Suprapubic skin (tissue), 4 donors: ENCODE data around the gene NQO2. TPM values are rescaled to one million over a fixed set of nuclear protein-coding genes. Genes with fewer than 3 reads are reported as not detected.

Experiments used
- DNase-seq, 2 donors: peaks; one replicate each; pipeline ENCODE4 v3.0.0-alpha.2; 2019; ENCODE audit warnings: low spot score in 2 of 2
- H3K27ac ChIP-seq: fragments of 200-600 bp; sonication (generic); one replicate; pipeline ENCODE4 v1.5.1; 2019
- H3K27me3 ChIP-seq: fragments of 200-600 bp; sonication (generic); one replicate; pipeline ENCODE4 v1.5.1; 2019
- H3K36me3 ChIP-seq: fragments of 200-600 bp; sonication (generic); one replicate; pipeline ENCODE4 v1.5.1; 2019
- H3K4me1 ChIP-seq: fragments of 200-600 bp; sonication (generic); one replicate; pipeline ENCODE4 v1.5.1; 2019
- H3K4me3 ChIP-seq: fragments of 200-600 bp; sonication (generic); one replicate; pipeline ENCODE4 v1.5.1; 2019; ENCODE audit warnings: mild to moderate bottlenecking
- H3K9me3 ChIP-seq: fragments of 200-600 bp; sonication (generic); one replicate; pipeline ENCODE4 v1.5.1; 2019
- EP300 ChIP-seq: sonication (generic); formaldehyde crosslinking; IDR thresholded peaks from one replicate; pipeline ENCODE4 v1.6.1; 2017; ENCODE audit warnings: antibody characterized with exemption
- POLR2A ChIP-seq, 2 donors: fragments of 450-650 bp; IDR thresholded peaks; one replicate each; pipeline ENCODE4 v1.6.1; 2017; ENCODE audit warnings: antibody characterized with exemption in 2 of 2, mild to moderate bottlenecking in 2 of 2, moderate library complexity in 2 of 2
- POLR2AphosphoS5 ChIP-seq, 3 donors: sonication (generic); formaldehyde crosslinking; IDR thresholded peaks; one replicate each; pipeline ENCODE4 v1.6.1; 2017; ENCODE audit warnings: antibody characterized with exemption in 3 of 3
- WGBS: methylation state at CpG from one replicate; pipeline ENCODE4 v1.1.5; 2018; 5-methylcytosine and 5-hydroxymethylcytosine counted together
- total RNA-seq, 4 donors: library from RNA; depleted of rRNA; stranded (reverse); fragments of >200 nt; gene quantifications; one replicate each; pipeline ENCODE4 v1.1.0, GENCODE V29; 2016
- TF ChIP-seq, protein P1 (sequence below), 2 donors: fragments of 200-600 bp in 1 of 2; fragments of 450-650 bp in 1 of 2; sonication (generic) in 1 of 2; IDR thresholded peaks; one replicate each; pipeline ENCODE4 v1.5.1; 2016 to 2019; ENCODE audit warnings: antibody characterized with exemption in 2 of 2, mild to moderate bottlenecking in 1 of 2, moderate library complexity in 1 of 2

NQO2 gene
- total RNA-seq, 4 donors from 2014 or later = 22.8 to 40.4 (median 38.3) TPM

- peaks cover 73% of the 10 kb centered on the region for H3K36me3 ChIP-seq
- H3K9me3 ChIP-seq = no peaks in the 10 kb centered on the region
- TF ChIP-seq POLR2A (IDR thresholded peaks at IDR 0.05) (no peak), POLR2AphosphoS5 (IDR thresholded peaks at IDR 0.05) (no peak), EP300 (no peak)
- TF ChIP-seq, protein P1, sequence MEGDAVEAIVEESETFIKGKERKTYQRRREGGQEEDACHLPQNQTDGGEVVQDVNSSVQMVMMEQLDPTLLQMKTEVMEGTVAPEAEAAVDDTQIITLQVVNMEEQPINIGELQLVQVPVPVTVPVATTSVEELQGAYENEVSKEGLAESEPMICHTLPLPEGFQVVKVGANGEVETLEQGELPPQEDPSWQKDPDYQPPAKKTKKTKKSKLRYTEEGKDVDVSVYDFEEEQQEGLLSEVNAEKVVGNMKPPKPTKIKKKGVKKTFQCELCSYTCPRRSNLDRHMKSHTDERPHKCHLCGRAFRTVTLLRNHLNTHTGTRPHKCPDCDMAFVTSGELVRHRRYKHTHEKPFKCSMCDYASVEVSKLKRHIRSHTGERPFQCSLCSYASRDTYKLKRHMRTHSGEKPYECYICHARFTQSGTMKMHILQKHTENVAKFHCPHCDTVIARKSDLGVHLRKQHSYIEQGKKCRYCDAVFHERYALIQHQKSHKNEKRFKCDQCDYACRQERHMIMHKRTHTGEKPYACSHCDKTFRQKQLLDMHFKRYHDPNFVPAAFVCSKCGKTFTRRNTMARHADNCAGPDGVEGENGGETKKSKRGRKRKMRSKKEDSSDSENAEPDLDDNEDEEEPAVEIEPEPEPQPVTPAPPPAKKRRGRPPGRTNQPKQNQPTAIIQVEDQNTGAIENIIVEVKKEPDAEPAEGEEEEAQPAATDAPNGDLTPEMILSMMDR (IDR thresholded peaks at IDR 0.05) = no peak
- peaks cover 4% of the 10 kb centered on the region for H3K4me1 ChIP-seq
- H3K27me3 ChIP-seq = no peaks in the 10 kb centered on the region
- H3K27ac ChIP-seq = no peak overlapping the region
- DNase-seq = no peak
- H3K4me3 ChIP-seq = no peak overlapping the region
Measured at GRCh38 chr6:3011158-3011557, 11.5 kb downstream of the NQO2 start.

GRCh38 chr6:3011592-3011991 is 11.9 kb downstream of the NQO2 start:
- Histone ChIP-seq H3K27ac (no peak overlapping the region), H3K9me3 (no peaks in the 10 kb centered on the region), H3K36me3 (peaks cover 74% of the 10 kb centered on the region), H3K27me3 (no peaks in the 10 kb centered on the region), H3K4me1 (peaks cover 4% of the 10 kb centered on the region), H3K4me3 (no peak overlapping the region)
- no peak for DNase-seq
- TF ChIP-seq POLR2A (IDR thresholded peaks at IDR 0.05) = no peak
- TF ChIP-seq, protein P1 (IDR thresholded peaks at IDR 0.05) = no peak
- TF ChIP-seq POLR2AphosphoS5 (IDR thresholded peaks at IDR 0.05) = no peak
- TF ChIP-seq EP300 = no peak

- H3K9me3 ChIP-seq = no peaks in the 10 kb centered on the region
- H3K36me3 ChIP-seq = peaks cover 78% of the 10 kb centered on the region
- H3K27ac ChIP-seq = no peak overlapping the region
- peaks cover 4% of the 10 kb centered on the region for H3K4me1 ChIP-seq
- H3K27me3 ChIP-seq = no peaks in the 10 kb centered on the region
- no peak for DNase-seq
- WGBS = 39% methylated on average over 2 of the region's 2 CpGs
- TF ChIP-seq POLR2AphosphoS5 (IDR thresholded peaks at IDR 0.05) (no peak), POLR2A (IDR thresholded peaks at IDR 0.05) (no peak)
- TF ChIP-seq, protein P1 (IDR thresholded peaks at IDR 0.05) = no peak
- H3K4me3 ChIP-seq = no peak overlapping the region
Measured at GRCh38 chr6:3013486-3013885, 13.8 kb downstream of the NQO2 start.

DNA sequence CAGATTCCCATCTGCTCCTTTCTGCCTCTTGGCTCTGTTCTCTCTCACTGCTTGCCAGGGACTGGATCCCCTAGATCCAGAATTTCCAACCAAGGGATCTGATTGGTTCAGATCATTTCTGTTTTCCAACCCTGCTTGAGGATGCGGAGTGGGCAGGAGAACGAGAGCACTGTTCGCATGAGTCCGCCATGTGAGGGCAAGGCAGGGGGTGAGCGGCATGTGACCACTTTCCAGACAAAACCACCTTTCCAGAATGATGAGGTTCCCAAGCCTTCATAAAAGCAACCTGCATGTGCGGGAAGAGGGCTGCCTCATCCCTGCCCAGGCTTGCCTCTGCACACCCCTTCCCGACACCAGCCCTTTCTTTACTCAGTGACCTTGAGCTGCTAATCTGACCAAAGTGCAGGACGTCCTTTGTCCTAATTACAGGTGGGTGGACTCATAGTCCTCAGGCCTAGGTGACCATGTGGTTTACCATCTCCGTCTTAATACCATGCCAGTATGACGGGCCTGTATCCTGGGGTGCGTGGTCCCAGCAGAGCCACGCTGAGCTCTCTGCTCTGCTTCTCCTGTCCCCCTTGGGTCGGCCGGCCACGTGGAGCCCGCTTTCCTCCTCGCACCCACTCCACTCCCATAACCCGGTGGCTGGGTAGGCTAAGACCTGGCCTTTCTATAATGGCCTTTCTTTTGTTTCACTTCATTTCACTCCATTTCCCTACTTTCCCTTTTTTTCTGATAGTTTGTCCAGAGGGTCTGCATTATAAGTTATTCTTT is 14.4 kb downstream of the NQO2 start:
- no peak overlapping the region for H3K4me3 ChIP-seq
- DNase-seq = no peak
- no peaks in the 10 kb centered on the region for H3K9me3 ChIP-seq
- H3K36me3 ChIP-seq = peaks cover 73% of the 10 kb centered on the region
- peaks cover 4% of the 10 kb centered on the region for H3K4me1 ChIP-seq
- H3K27ac ChIP-seq = no peak overlapping the region
- TF ChIP-seq EP300 (no peak), POLR2AphosphoS5 (IDR thresholded peaks at IDR 0.05) (no peak), POLR2A (IDR thresholded peaks at IDR 0.05) (no peak)
- TF ChIP-seq, protein P1 (IDR thresholded peaks at IDR 0.05) = no peak
- WGBS = 95% methylated on average over 18 of the region's 18 CpGs
- no peaks in the 10 kb centered on the region for H3K27me3 ChIP-seq

DNA sequence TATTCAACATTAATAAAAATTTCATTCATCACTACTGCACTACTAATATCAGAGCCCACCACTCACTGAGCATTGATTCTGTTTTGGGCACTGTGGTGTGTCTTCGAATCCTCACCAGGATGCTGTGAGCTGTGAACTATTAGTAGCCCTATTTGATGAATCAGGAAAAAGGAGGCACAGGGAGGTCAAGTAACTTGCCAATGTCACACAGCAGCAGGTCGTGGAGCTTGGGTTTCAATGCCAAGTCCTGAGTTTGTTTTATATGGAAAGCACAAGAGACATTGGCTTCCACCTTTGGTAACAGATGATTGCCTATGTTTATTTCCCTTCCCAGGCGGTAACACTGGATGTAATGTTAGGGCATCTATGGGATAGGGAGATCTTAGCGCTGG is 15.0 kb downstream of the NQO2 start:
- DNase-seq = no peak
- Histone ChIP-seq H3K27me3 (no peaks in the 10 kb centered on the region), H3K4me3 (no peak overlapping the region), H3K9me3 (no peaks in the 10 kb centered on the region), H3K36me3 (peaks cover 73% of the 10 kb centered on the region), H3K4me1 (peaks cover 4% of the 10 kb centered on the region), H3K27ac (no peak overlapping the region)
- TF ChIP-seq POLR2AphosphoS5 (IDR thresholded peaks at IDR 0.05) (no peak), POLR2A (IDR thresholded peaks at IDR 0.05) (no peak), EP300 (no peak)
- TF ChIP-seq, protein P1 (IDR thresholded peaks at IDR 0.05) = no peak
- 94% methylated on average over 4 of the region's 4 CpGs for WGBS
